K562 (cell line): ENCODE measurements around the gene MTMR12. TPM values are rescaled to one million over a fixed set of nuclear protein-coding genes. Genes with fewer than 3 reads are reported as not detected.

Experiments
- EZH2 ChIP-seq: IDR thresholded peaks from 2 replicates; pipeline ENCODE4 v1.6.1; 2012; ENCODE audit warnings: low read depth, mild to moderate bottlenecking, inconsistent platforms, low read length, borderline replicate concordance
- LEF1 ChIP-seq: fragments of 450-650 bp; IDR thresholded peaks from 2 replicates; pipeline ENCODE4 v1.6.1; 2016; ENCODE audit warnings: mild to moderate bottlenecking
- RHOXF2B ChIP-seq: fragments of 250-450 bp; sonication (Bioruptor Pico); conservative IDR thresholded peaks from 2 replicates; pipeline ENCODE4 v1.5.1; 2021
- YY1 ChIP-seq, 3 experiments: IDR thresholded peaks; 2 replicates each; pipeline ENCODE4 v1.6.1; 2011; ENCODE audit warnings: low read length in 2 of 3, mild to moderate bottlenecking in 2 of 3, moderate library complexity in 2 of 3, borderline replicate concordance in 1 of 3, control low read depth in 1 of 3, low read depth in 1 of 3; ENCODE audit not compliant: insufficient read depth in 3 of 3, insufficient replicate concordance in 2 of 3, control insufficient read depth in 1 of 3, insufficient read length in 1 of 3; ENCODE audit errors: extremely low read depth in 1 of 3
- polyA plus RNA-seq, 8 experiments: library from polyadenylated mRNA; depleted of rRNA in 4 of 8; stranded (reverse) in 5 of 8; unstranded in 3 of 8; fragments of >200 nt; fragmentation: Nextera tagmentation in 2 of 8; fragmentation: Illumina TruSeq in 1 of 8; extraction: Ambion mirVana in 2 of 8; extraction: Trizol in 1 of 8; gene quantifications; 2 replicates each; pipeline versions ENCODE4 v1.2.1 to v1.2.3, GENCODE V29; 2011 to 2014; ENCODE audit warnings: inconsistent platforms in 1 of 8, missing spikeins in 1 of 8
- total RNA-seq, 7 experiments: library from RNA; depleted of rRNA in 6 of 7; stranded (reverse); fragments of >200 nt in 6 of 7; fragmentation: Illumina TruSeq in 2 of 7; extraction: Trizol in 2 of 7; gene quantifications; 2 replicates each; pipeline versions ENCODE4 v1.2.1 to v1.2.3, GENCODE V29; 2011 to 2021; ENCODE audit warnings: low replicate concordance in 1 of 7
- TF ChIP-seq, protein P1 (sequence below): fragments of 450-650 bp; IDR thresholded peaks from 2 replicates; pipeline ENCODE4 v1.6.1; 2016; ENCODE audit warnings: low read depth
- TF ChIP-seq, protein P2 (sequence below): fragments of 250-450 bp; sonication (Bioruptor Pico); IDR thresholded peaks from 2 replicates; pipeline ENCODE4 v1.6.1; 2021; ENCODE audit warnings: mild to moderate bottlenecking

MTMR12 gene
- total and polyA plus RNA-seq, 9 of the 15 experiments (the other 6 are each of a cell fraction or from before 2014, with no cell fraction given) = 4.0 to 28.7 (median 17.1) TPM

DNA sequence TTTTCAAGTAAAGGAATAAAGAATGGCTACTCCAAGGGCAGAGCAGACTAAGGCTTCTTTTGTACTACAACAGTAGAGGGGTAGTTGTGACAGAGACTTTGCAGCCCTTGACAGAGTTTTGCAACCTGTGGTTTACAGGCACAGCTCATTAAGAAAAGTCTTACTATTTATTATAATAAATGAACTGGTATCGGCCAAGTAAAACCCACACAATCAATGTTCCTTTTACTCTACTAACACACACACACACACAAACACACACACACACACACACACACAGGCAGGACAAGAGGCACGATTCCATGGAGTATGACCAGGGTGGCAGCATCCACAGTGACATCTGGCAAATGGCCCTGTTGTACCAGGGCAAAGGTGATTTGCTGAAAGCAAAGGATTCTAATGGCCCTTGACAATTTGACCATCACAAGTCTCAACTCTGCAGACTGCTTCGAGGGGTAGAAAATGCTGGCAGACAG lies 79.5 kb downstream of the MTMR12 start (continued):
- TF ChIP-seq, protein P1, sequence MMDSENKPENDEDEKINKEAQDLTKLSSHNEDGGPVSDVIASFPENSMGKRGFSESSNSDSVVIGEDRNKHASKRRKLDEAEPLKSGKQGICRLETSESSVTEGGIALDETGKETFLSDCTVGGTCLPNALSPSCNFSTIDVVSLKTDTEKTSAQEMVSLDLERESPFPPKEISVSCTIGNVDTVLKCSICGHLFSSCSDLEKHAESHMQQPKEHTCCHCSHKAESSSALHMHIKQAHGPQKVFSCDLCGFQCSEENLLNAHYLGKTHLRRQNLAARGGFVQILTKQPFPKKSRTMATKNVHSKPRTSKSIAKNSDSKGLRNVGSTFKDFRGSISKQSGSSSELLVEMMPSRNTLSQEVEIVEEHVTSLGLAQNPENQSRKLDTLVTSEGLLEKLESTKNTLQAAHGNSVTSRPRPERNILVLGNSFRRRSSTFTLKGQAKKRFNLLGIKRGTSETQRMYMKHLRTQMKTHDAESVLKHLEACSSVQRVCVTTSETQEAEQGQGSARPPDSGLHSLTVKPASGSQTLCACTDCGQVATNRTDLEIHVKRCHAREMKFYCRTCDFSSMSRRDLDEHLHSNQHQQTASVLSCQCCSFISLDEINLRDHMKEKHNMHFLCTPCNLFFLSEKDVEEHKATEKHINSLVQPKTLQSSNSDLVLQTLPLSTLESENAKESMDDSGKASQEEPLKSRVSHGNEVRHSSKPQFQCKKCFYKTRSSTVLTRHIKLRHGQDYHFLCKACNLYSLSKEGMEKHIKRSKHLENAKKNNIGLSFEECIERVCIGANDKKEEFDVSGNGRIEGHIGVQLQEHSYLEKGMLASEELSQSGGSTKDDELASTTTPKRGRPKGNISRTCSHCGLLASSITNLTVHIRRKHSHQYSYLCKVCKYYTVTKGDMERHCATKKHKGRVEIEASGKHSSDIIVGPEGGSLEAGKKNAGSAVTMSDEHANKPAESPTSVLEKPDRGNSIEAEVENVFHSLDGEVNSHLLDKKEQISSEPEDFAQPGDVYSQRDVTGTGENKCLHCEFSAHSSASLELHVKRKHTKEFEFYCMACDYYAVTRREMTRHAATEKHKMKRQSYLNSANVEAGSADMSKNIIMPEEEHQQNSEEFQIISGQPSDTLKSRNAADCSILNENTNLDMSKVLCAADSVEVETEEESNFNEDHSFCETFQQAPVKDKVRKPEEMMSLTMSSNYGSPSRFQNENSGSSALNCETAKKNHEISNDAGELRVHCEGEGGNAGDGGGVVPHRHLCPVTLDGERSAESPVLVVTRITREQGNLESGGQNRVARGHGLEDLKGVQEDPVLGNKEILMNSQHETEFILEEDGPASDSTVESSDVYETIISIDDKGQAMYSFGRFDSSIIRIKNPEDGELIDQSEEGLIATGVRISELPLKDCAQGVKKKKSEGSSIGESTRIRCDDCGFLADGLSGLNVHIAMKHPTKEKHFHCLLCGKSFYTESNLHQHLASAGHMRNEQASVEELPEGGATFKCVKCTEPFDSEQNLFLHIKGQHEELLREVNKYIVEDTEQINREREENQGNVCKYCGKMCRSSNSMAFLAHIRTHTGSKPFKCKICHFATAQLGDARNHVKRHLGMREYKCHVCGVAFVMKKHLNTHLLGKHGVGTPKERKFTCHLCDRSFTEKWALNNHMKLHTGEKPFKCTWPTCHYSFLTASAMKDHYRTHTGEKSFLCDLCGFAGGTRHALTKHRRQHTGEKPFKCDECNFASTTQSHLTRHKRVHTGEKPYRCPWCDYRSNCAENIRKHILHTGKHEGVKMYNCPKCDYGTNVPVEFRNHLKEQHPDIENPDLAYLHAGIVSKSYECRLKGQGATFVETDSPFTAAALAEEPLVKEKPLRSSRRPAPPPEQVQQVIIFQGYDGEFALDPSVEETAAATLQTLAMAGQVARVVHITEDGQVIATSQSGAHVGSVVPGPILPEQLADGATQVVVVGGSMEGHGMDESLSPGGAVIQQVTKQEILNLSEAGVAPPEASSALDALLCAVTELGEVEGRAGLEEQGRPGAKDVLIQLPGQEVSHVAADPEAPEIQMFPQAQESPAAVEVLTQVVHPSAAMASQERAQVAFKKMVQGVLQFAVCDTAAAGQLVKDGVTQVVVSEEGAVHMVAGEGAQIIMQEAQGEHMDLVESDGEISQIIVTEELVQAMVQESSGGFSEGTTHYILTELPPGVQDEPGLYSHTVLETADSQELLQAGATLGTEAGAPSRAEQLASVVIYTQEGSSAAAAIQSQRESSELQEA = no peak
- TF ChIP-seq LEF1 (no peak), RHOXF2B (CRISPR knock-in tag) (no peak), EZH2 (no peak), YY1 (IDR thresholded peaks at IDR 0.05; ENCODE audit: borderline replicate concordance in 1 of 3, control insufficient read depth in 1 of 3, extremely low read depth in 1 of 3, insufficient read depth in 3 of 3, insufficient read length in 1 of 3, insufficient replicate concordance in 2 of 3, low read depth in 1 of 3, low read length in 2 of 3) (no peak)
- TF ChIP-seq, protein P2, sequence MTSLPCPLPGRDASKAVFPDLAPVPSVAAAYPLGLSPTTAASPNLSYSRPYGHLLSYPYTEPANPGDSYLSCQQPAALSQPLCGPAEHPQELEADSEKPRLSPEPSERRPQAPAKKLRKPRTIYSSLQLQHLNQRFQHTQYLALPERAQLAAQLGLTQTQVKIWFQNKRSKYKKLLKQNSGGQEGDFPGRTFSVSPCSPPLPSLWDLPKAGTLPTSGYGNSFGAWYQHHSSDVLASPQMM (CRISPR knock-in tag) = no peak
